BLaER1 treated with 17β-estradiol and CSF1 and Interleukin-3, amounts not matched to agents 10 nM and 100 nM (cell line): ENCODE data around the gene ATAD3A.
"Not testable (repeated sequence)": the region's sequence is repeated elsewhere in the genome, so short reads cannot be mapped to it uniquely, and the experiment has no call there.

Experiments used
- H3K27ac ChIP-seq, 11 experiments: shearing (Covaris generic); formaldehyde crosslinking; 2 replicates each; pipeline ENCODE4 v1.8.1; 2022
- H3K27me3 ChIP-seq, 11 experiments: shearing (Covaris generic); formaldehyde crosslinking; 2 replicates each; pipeline ENCODE4 v1.8.1; 2022
- H3K36me3 ChIP-seq, 11 experiments: shearing (Covaris generic); formaldehyde crosslinking; 2 replicates each; pipeline ENCODE4 v1.8.1; 2022
- H3K4me1 ChIP-seq, 10 experiments: shearing (Covaris generic); formaldehyde crosslinking; 2 replicates each; pipeline ENCODE4 v1.8.1; 2022
- H3K4me2 ChIP-seq, 11 experiments: shearing (Covaris generic); formaldehyde crosslinking; 2 replicates each; pipeline ENCODE4 v1.8.1; 2022
- H3K4me3 ChIP-seq, 10 experiments: shearing (Covaris generic); formaldehyde crosslinking; 2 replicates each; pipeline ENCODE4 v1.8.1; 2022
- H3K9ac ChIP-seq, 11 experiments: shearing (Covaris generic); formaldehyde crosslinking; 2 replicates each; pipeline ENCODE4 v1.8.1; 2022
- H3K9me3 ChIP-seq, 11 experiments: shearing (Covaris generic); formaldehyde crosslinking; replicated peaks in 1 of 11; 2 replicates each; pipeline ENCODE4 v1.8.1; 2022
- H4K20me1 ChIP-seq, 11 experiments: shearing (Covaris generic); formaldehyde crosslinking; 2 replicates each; pipeline ENCODE4 v1.8.1; 2022
- Cebpa-rat ChIP-seq, 11 experiments: shearing (Covaris generic); IDR thresholded peaks; 2 replicates each; pipeline ENCODE4 v1.8.1; 2022

ATAD3A gene

DNA sequence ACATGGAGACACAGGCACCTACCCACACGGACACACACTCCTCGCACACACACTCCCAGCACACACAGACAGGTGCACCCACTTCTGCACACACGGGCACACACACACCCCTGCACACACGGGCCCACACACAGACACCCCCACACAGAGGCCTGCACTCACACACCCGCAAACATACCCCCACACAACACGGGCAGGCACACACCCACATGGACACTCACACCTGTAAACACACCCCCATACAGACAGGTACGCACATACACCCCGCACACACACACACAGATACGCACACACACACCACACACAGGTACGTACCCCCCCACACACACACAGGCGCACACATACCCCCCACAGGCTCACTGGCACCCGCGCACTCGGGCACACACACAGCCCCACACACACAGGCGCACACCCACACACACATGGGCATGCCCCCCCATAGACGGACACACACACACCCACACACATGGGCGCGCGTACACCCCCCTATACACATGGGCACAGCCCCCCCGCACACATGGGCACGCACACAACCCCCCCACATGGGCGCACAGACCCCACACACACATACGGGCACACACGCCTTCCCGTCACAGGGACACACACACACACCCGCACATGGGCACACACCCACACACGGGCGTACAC is 6.1 kb downstream of the ATAD3A start:
- H3K9ac ChIP-seq, result no peak overlapping the region
- peaks cover 0 to 8% (median 0%) of the 10 kb centered on the region in 11 experiments; a peak in 3 of 22 replicates for H3K27me3 ChIP-seq
- no peak for TF ChIP-seq Cebpa-rat (IDR thresholded peaks at IDR 0.05)
- no peaks in the 10 kb centered on the region for H3K9me3 ChIP-seq
- H3K4me2 ChIP-seq, result no peak overlapping the region
- peaks cover 26 to 40% (median 38%) of the 10 kb centered on the region in 10 experiments for H3K4me1 ChIP-seq
- peaks cover 0 to 75% (median 56%) of the 10 kb centered on the region in 11 experiments; a peak in 21 of 22 replicates for H4K20me1 ChIP-seq
- H3K4me3 ChIP-seq, result no peak overlapping the region
- no peak overlapping the region for H3K27ac ChIP-seq
- H3K36me3 ChIP-seq, result peaks cover 29 to 72% (median 56%) of the 10 kb centered on the region in 11 experiments

DNA sequence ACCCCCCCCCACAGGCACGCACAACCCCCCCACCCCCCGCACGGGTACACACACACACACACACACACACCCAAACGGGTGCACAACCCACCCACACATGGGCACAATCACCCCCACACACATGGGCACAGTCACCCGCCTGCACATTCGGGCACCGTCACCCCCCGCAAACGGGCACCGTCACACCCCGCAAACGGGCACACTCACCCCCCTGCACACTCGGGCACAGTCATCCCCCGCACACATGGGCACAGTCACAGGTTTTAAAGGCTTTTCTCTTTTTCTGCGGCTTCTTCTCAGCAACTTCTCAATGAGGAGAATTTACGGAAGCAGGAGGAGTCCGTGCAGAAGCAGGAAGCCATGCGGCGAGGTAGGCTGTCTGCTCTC is 6.7 kb downstream of the ATAD3A start:
- H3K9me3 ChIP-seq, H3K9ac ChIP-seq, H3K4me2 ChIP-seq, H3K4me3 ChIP-seq, H3K27ac ChIP-seq: not testable (repeated sequence)
- Histone ChIP-seq H4K20me1 (peaks cover 0 to 76% (median 58%) of the 10 kb centered on the region in 11 experiments; a peak in 21 of 22 replicates), H3K36me3 (peaks cover 29 to 77% (median 59%) of the 10 kb centered on the region in 11 experiments), H3K4me1 (peaks cover 22 to 41% (median 38%) of the 10 kb centered on the region in 10 experiments), H3K27me3 (peaks cover 0 to 14% (median 0%) of the 10 kb centered on the region in 11 experiments; a peak in 3 of 22 replicates)

DNA sequence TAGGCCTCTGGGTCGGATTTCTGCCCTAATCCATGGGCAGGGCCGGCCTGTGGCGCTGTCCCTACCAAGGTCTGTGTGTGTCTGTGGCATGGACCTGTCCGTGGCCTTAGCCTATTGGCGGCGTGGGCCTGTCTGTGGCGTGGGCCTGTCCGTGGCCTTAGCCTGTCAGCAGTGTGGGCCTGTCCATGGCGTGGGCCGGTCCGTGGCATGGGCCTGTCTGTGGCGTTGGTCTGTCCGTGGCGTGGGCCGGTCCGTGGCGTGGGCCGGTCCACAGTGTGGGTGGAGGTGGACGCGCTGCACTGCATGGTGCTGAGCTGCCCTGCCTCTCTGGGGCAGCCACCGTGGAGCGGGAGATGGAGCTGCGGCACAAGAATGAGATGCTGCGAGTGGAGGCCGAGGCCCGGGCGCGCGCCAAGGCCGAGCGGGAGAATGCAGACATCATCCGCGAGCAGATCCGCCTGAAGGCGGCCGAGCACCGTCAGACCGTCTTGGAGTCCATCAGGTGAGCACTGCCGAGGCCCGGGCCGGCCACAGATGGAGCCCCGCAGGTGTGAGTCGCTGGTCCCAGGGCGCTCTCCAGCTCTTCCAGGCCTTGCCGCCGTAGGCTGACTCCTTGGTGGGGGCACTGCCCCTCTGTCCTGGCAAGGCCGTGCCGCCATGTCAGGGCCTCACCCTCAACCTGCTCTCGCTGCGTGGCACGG is 8.0 kb downstream of the ATAD3A start:
- not testable (repeated sequence) for H3K9ac ChIP-seq

DNA sequence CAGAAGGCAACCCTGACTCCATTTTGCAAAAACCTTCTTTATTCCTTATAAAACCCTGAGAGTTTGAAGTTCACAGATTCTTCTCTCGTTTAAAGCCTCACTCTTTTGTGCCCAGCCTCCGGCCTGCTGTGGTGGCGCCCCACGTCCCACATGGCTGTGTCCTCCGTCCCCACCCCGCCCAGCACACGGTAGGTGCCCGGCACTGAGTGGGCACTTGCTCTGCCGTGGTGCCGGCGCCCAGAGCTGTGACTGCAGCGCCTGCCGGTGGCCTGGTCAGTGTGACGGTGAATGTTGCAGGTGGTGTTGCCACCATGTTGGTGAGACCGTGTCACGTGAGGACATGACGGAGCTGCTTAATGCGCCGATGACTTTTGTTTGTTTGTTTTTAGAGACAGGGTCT is 9.4 kb downstream of the ATAD3A start:
- H3K27ac ChIP-seq, result no peak overlapping the region
- H3K4me1 ChIP-seq, result peaks cover 6 to 24% (median 23%) of the 10 kb centered on the region in 10 experiments; a peak in 18 of 20 replicates
- H3K9ac ChIP-seq, result no peak overlapping the region
- no peak overlapping the region for H3K4me3 ChIP-seq
- peaks cover 40 to 80% (median 64%) of the 10 kb centered on the region in 11 experiments for H3K36me3 ChIP-seq
- TF ChIP-seq Cebpa-rat (IDR thresholded peaks at IDR 0.05), result no peak
- H3K27me3 ChIP-seq, result peaks cover 0 to 14% (median 0%) of the 10 kb centered on the region in 11 experiments; a peak in 3 of 22 replicates
- no peaks in the 10 kb centered on the region for H3K9me3 ChIP-seq
- peak overlapping the region in 1 of 11 experiments; percentile 77; a peak in 1 of 22 replicates for H3K4me2 ChIP-seq
- peaks cover 0 to 63% (median 44%) of the 10 kb centered on the region in 11 experiments; a peak in 21 of 22 replicates for H4K20me1 ChIP-seq

More for the DNA sequence above, 8.0 kb downstream of the ATAD3A start:
- not testable (repeated sequence) for H3K27ac ChIP-seq, H3K9me3 ChIP-seq, H3K4me2 ChIP-seq, H3K4me3 ChIP-seq
- H3K4me1 ChIP-seq, result peaks cover 9 to 31% (median 29%) of the 10 kb centered on the region in 10 experiments
- peaks cover 0 to 14% (median 0%) of the 10 kb centered on the region in 11 experiments; a peak in 3 of 22 replicates for H3K27me3 ChIP-seq
- H3K36me3 ChIP-seq, result peaks cover 32 to 80% (median 62%) of the 10 kb centered on the region in 11 experiments
- peaks cover 0 to 71% (median 49%) of the 10 kb centered on the region in 11 experiments; a peak in 21 of 22 replicates for H4K20me1 ChIP-seq

DNA sequence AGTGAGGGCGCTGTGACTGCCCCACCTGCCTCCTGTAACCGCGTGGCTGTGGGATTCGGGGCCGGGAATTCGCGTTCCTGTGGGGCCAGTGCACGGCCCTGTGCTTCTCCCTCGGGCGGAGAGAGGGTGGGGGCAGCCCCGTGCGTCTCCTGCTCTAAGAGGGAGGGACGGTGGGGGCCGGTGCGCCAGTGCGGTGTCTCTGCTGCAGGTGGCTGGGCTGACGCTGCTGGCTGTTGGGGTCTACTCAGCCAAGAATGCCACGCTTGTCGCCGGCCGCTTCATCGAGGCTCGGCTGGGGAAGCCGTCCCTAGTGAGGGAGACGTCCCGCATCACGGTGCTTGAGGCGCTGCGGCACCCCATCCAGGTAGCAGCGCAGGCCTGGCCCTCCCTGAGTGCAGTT is 10.6 kb downstream of the ATAD3A start:
- peaks cover 6 to 24% (median 23%) of the 10 kb centered on the region in 10 experiments; a peak in 18 of 20 replicates for H3K4me1 ChIP-seq
- H3K4me2 ChIP-seq, result peak overlapping the region; percentile 27 to 77 (median 62); a peak in 19 of 22 replicates
- H3K27me3 ChIP-seq, result peaks cover 0 to 14% (median 0%) of the 10 kb centered on the region in 11 experiments; a peak in 3 of 22 replicates
- 0 out of 22 replicates have a peak overlapping the region, but pooled peaks of 2 of the 11 experiments have one; percentile 22 to 35 for H3K9ac ChIP-seq
- H3K9me3 ChIP-seq, H3K4me3 ChIP-seq, H3K27ac ChIP-seq: not testable (repeated sequence)
- H4K20me1 ChIP-seq, result peaks cover 0 to 61% (median 42%) of the 10 kb centered on the region in 11 experiments; a peak in 21 of 22 replicates
- H3K36me3 ChIP-seq, result peaks cover 39 to 82% (median 64%) of the 10 kb centered on the region in 11 experiments

DNA sequence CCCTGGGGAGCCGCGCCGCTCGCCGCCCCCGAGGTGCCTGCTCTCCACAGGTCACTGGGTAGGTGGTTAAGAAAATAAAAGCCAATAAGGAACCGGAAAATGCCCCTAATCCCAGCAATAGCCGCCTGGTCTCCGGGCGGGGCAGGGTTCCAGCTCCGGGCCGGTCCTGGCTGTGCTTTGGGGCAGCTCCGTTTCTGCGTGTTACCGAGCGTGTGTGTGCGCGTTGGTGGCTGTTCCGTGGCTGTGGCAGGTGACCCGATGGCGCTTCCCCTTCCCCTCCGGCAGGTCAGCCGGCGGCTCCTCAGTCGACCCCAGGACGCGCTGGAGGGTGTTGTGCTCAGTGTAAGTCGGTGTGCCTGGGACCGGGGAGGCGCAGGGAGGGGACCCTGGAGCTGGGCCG is 11.3 kb downstream of the ATAD3A start:
- H3K9ac ChIP-seq, result 0 out of 22 replicates have a peak overlapping the region, but pooled peaks of 1 of the 11 experiments have one; percentile 33
- peaks cover 0 to 14% (median 0%) of the 10 kb centered on the region in 11 experiments; a peak in 3 of 22 replicates for H3K27me3 ChIP-seq
- peak overlapping the region in 9 of 11 experiments; percentile 47 to 77 (median 64); a peak in 17 of 22 replicates for H3K4me2 ChIP-seq
- H4K20me1 ChIP-seq, result peaks cover 0 to 61% (median 42%) of the 10 kb centered on the region in 11 experiments; a peak in 21 of 22 replicates
- not testable (repeated sequence) for H3K4me3 ChIP-seq, H3K9me3 ChIP-seq, H3K27ac ChIP-seq
- H3K4me1 ChIP-seq, result peaks cover 6 to 24% (median 23%) of the 10 kb centered on the region in 10 experiments; a peak in 18 of 20 replicates
- H3K36me3 ChIP-seq, result peaks cover 39 to 82% (median 64%) of the 10 kb centered on the region in 11 experiments

DNA sequence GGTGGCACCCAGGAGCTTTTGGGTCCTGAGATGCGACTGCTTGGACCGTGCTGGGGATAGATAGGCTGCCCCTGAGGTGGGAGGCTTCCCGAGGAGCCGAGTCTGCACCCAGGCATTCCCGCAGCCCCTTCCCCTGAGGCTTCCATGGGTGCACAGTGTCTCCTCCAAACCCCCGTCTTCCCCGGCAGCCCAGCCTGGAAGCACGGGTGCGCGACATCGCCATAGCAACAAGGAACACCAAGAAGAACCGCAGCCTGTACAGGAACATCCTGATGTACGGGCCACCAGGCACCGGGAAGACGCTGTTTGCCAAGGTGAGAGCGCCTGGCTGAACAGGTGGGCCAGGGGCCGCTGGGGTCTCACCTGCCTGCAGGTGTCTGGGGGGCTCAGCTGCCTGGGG is 11.7 kb downstream of the ATAD3A start:
- Histone ChIP-seq H3K4me2 (peak overlapping the region in 9 of 11 experiments; percentile 47 to 77 (median 64); a peak in 17 of 22 replicates), H3K27me3 (peaks cover 0 to 14% (median 0%) of the 10 kb centered on the region in 11 experiments; a peak in 3 of 22 replicates), H3K4me1 (peaks cover 6 to 24% (median 23%) of the 10 kb centered on the region in 10 experiments; a peak in 18 of 20 replicates), H4K20me1 (peaks cover 0 to 61% (median 42%) of the 10 kb centered on the region in 11 experiments; a peak in 21 of 22 replicates), H3K9ac (0 out of 22 replicates have a peak overlapping the region, but pooled peaks of 1 of the 11 experiments have one; percentile 33), H3K36me3 (peaks cover 43 to 83% (median 67%) of the 10 kb centered on the region in 11 experiments)
- not testable (repeated sequence) for H3K4me3 ChIP-seq, H3K9me3 ChIP-seq, H3K27ac ChIP-seq

DNA sequence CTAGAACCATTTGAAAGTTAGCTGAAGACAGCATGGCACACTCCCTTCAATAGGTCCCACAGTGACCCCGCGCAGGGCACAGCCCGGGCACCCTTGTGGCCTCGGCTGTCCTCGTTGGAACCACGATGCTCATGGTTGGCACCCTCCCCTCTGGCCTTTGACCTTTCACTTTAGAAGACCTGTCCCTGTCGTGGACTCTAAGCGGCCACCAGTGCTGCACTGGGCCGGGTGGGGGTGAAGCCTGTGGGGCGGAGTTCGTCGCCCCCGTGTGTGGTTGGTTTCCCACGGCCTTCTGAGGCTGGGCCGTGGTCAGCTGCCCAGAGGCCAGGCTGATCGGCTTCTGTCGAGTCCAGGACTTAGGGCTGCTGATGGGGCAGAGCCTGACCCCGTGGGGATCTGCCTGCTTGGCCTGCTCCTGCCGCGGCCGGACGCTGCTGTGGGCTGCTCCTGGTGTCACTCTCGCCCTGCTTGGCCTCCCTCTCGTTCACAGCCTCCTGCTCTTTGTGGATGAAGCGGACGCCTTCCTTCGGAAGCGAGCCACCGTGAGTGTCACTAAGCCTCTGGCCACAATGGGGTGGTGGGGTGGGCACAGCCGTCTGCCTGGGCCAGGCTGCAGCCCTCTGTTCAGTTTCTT is 12.9 kb downstream of the ATAD3A start:
- H3K4me2 ChIP-seq, H3K9me3 ChIP-seq, H3K27ac ChIP-seq, H3K4me3 ChIP-seq, H3K9ac ChIP-seq: not testable (repeated sequence)
- H3K27me3 ChIP-seq, result peaks cover 0 to 14% (median 0%) of the 10 kb centered on the region in 11 experiments; a peak in 3 of 22 replicates
- peaks cover 0 to 60% (median 42%) of the 10 kb centered on the region in 11 experiments; a peak in 21 of 22 replicates for H4K20me1 ChIP-seq
- peaks cover 53 to 89% (median 77%) of the 10 kb centered on the region in 11 experiments for H3K36me3 ChIP-seq
- peaks cover 6 to 24% (median 23%) of the 10 kb centered on the region in 10 experiments; a peak in 18 of 20 replicates for H3K4me1 ChIP-seq

DNA sequence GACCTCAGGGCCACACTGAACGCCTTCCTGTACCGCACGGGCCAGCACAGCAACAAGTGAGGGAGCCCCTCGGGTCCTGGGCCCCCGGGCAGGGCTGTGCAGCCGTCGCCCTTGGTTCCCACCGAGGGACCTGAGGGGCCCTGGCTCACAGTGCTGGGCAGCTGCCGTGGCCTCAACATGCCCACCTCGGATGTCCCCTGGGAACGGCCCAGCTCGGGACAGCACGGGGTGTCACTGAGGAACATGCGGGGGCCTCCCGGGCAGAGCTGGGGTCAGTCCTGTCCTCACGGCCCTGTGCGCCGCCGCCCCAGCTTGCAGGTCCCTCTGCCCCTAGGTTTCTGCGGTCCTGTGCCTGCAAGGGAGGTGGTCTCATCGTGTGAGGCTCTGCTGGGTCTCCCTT is 14.5 kb downstream of the ATAD3A start:
- Histone ChIP-seq H3K27me3 (peaks cover 0 to 14% (median 0%) of the 10 kb centered on the region in 11 experiments; a peak in 3 of 22 replicates), H3K4me1 (peaks cover 6 to 24% (median 23%) of the 10 kb centered on the region in 10 experiments; a peak in 18 of 20 replicates), H3K9me3 (peaks cover 8 to 20% (median 15%) of the 10 kb centered on the region in 11 experiments; a peak in 20 of 22 replicates), H3K36me3 (peaks cover 54 to 89% (median 75%) of the 10 kb centered on the region in 11 experiments), H4K20me1 (peaks cover 0 to 47% (median 31%) of the 10 kb centered on the region in 11 experiments; a peak in 21 of 22 replicates)
- H3K27ac ChIP-seq, H3K4me2 ChIP-seq, H3K4me3 ChIP-seq, H3K9ac ChIP-seq: not testable (repeated sequence)
